NCI-H1105 (cell line): ENCODE results near the gene SLC25A29.
A peak's percentile ranks its signal among the peaks of the same experiment; 100 is the strongest.

Experiments
- DNase-seq: peaks from one replicate; lab custom pipeline; 2025; lab: John Stamatoyannopoulos, UW

SLC25A29 gene

DNA sequence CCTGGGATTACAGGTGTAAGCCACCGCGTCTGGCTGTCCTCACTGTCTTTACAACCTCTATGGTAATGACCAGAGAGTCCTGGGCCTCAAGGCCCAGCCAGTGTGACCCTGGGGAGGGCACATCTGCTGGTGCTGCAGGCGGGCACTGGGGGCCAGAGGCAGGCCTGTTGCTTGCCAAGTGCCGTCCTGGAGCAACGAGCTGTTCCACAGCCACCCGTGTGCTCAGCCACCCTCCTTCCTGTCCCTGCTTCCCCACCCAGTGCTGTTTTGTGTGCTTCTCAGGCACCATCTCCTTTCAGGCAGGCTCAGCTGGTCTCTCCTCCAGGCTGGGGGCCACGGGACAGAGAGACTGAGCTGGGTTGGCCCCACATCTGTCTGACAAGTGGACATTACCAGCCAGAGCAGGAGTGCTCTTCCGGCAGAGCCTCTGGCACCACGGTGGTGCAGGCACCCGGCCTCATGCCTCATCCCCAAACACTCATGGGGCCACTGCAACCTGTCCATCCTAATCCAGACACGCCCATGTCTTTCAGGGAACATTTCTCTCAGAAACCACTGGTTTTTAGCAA lies 25.9 kb upstream of the SLC25A29 start:
- DNase-seq: no peak

DNA sequence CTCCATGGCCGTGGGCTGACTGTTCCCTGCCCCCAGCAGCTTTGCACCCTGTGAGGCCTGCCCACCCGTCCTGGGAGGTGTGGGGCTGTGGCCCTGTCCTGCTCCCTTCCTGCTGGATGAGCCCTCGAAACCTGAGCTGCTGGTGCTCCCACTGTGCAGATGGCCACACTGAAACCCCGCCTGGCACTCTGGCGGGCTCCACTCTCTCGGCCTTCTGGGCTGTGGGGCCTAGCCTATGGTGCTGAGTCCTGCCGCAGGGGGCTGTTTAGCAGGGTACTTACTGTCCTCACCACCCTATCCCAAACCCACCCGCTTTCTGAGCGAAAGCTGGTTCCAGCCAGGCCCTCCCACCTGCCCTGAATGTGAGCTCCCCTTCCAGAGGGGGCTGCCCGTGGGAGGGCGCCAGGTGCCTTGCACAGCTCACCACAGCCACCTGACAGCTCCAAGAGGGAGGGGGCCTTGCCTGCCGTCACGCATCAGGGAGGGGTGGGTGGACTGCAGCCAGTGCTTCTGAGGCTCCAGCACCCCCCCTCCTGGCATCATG lies 24.2 kb upstream of the SLC25A29 start:
- no peak for DNase-seq

DNA sequence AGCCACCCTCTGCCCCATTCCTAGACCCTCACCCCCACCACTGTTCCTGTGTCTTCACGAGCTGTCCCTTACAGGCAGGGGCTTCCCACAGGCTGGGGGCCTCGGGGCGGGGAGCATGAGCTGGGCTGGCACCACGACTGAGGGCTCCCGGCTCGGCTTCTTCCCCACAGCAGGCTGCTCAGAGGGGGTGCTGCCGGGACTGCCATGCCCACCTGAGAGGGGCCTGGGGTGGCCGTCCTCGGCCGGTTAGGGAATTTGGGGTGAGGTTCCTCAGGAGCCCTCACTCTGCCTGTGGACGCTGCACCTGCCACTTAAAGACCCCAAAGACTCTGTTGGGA lies 23.7 kb upstream of the SLC25A29 start:
- no peak for DNase-seq

DNA sequence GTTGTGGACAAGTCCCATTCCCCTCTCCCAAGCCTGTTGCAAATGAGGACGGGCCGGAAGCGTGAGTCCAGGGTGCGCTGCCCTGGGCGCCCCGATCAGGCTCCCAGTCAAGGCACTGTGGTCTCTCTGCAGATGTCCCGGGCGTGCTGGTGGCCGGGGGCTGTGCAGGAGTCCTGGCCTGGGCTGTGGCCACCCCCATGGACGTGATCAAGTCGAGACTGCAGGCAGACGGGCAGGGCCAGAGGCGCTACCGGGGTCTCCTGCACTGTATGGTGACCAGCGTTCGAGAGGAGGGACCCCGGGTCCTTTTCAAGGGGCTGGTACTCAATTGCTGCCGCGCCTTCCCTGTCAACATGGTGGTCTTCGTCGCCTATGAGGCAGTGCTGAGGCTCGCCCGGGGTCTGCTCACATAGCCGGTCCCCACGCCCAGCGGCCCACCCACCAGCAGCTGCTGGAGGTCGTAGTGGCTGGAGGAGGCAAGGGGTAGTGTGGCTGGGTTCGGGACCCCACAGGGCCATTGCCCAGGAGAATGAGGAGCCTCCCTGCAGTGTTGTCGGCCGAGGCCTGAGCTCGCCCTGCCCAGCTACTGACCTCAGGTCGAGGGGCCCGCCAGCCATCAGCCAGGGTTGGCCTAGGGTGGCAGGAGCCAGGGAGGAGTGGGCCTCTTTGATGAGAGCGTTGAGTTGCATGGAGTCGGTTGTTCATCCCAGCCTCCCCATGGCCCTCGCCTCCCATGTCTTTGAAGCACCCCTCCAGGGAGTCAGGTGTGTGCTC lies 23.2 kb upstream of the SLC25A29 start:
- DNase-seq: no peak

DNA sequence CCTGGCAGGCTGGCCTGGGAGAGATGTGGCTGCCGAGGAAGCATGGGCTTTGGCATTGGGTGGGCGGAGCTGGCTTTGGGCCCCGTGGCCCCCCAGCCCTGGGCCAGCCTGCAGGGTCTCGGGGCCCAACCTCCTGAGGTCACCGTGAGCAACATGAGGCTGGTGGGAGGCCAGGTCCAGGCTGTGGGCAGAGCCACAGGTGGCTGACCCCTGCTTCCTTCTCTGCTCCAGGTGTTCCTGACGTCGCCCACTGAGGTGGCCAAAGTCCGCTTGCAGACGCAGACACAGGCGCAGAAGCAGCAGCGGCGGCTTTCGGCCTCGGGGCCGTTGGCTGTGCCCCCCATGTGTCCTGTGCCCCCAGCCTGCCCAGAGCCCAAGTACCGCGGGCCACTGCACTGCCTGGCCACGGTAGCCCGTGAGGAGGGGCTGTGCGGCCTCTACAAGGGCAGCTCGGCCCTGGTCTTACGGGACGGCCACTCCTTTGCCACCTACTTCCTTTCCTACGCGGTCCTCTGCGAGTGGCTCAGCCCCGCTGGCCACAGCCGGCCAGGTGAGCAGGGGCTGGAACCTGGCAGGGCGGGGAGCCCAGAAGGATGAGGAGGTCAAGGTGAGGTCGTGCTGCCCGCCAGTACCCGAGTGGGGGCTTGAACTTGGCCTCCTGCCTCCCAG lies 22.4 kb upstream of the SLC25A29 start:
- no peak for DNase-seq

DNA sequence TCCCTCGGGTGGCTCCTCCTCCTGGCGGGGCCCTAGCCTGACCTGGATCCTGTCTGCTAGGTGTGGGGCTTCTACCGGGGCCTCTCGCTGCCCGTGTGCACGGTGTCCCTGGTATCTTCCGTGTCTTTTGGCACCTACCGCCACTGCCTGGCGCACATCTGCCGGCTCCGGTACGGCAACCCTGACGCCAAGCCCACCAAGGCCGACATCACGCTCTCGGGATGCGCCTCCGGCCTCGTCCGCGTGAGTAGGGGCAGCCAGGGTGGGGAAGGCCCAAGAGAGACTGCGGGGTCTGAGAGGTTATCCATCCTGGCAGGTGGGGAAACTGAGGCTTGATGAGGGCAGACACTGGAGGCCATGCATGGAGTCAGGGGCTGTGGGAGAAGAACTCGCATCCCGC lies 20.9 kb upstream of the SLC25A29 start:
- no peak for DNase-seq

DNA sequence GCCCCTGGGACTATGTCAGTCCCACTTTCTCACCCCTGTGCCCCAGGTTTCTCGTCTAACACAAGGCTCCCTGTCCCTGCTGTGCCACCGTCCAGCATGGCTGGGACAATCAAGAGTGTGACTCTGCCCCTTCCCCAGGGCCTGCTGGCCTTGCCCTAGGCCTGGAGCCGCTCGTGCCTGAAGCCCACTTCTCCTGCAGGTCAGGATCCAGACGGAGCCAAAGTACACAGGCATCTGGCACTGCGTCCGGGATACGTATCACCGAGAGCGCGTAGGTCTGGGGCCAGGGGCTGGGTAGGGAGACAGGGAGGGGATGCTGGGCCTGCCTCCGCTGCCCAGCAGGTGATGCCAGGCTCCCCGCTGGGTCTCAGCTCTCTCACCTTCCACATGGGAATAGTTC lies 19.7 kb upstream of the SLC25A29 start:
- no peak for DNase-seq

DNA sequence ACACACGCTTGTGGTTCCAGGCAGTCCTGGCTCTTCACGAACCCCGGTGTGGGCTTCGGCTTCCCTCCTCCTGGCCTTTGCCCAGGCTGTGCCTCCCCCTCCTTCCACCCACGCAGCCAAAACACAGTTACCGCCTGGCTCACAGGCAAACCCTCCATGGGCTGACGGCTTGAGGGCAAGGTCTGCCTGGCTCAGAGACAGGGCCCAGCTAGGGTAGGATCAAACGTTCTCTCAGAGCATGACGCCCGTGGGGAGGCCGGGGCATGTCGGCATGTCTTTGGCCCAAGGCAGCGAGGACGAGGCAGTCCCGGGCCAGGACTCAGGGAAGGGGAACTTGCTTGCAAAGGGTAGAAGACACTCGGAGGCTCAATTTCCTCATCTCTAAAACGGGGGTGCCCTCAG lies 19.0 kb upstream of the SLC25A29 start:
- no peak for DNase-seq

DNA sequence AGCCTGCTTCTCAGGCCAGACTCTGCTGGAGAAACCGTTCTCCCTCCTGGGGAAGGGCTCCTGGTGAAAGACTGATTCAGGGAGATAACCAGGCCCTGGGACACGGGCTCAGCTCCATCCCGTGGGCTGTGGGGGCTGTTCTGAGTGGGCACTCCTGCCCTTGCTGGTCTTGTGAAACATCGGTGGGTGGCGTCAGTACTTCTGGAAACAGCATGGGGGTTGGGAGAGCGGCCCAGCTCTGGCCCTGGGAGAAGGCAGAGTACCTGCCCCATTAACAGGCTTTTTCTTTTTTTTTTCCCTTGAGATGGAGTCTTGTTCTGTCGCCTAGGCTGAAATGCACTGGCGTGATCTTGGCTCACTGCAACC lies 17.7 kb upstream of the SLC25A29 start:
- no peak for DNase-seq

DNA sequence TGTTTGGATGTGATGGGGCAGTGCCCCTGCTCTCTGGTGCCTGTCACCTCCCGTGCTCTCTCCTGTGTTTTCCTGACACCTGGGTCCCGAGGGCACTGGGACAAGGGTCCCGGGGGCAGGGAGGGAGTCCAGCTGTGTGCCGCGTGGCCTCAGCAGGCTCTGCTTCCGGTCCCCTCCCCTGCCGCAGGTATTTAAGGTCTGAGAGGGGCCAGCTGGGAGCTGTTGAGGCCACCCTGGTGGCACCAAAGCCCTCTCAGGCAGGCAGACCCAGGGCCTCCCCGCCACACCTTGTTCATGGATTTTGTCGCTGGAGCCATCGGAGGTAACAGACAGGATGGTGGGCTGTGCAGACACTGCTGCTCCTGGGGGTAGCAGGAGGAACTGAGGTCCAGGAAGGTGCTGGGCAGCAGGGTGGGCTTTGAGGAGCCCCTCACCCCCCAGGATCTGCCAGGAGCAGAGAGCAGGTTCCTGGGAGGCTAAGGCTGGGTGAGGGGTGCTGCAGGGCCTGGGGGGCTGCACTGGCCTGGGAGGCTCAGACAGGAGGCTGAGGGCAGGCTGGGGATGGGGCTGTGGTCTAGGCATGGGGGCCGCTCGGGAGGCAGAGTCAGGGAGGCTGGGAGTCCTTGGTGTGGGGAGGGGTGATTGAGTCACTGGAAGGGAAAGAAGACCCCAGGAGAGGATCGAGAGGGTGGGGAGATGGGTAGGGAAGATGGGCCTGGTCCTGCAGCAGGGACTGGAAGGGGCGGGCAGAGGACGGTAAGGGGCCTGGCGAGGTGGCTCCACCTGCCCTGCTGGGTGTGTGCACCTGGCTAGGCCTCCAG lies 17.1 kb upstream of the SLC25A29 start, which contains the start of gene SLC25A47:
Gene SLC25A47, plus strand, starts transcription at position 219 of the 821 bp plus-strand sequence. Its CDS starts 76 bp downstream, at position 295.
- DNase-seq: no peak

DNA sequence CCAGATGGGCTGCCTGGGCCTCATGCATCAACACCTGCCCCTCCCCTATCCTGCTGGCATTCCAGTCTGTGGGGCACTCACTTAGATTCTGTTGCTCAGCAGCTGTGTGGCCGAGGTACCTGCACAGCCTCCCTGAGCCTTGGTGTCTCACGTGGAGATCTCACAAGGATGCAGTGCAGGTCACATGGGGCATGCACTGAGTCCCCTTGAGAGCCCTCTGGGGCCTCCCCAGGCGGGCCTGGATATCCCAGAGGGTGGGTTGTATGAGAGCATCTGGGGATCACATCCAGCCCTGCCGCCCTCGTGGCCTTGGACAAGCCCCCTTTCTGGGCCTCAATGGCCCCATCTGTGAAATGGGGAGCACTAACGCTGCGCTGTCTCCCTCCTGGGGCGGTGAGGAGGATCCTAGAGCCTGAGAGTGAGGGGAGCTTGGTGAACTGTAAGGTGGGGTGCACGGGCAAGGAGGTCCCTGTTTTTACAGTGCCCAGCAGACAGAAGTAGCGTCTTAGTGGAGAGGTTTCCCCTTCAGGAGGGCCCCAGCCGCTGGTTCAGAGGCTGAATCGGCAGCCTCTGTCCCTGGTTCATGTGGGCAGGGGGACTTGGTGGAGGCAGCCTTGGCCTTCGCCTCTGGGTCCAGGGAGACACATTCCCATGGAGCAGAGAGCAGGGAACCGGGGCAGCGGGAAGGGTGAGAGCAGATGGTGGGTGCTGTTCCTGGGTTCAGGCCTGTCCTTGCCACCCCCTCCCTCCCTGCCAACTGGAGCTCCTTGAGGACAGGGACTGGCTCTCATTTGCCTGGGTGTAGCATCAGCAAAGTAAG lies 16.1 kb upstream of the SLC25A29 start:
- DNase-seq: no peak

DNA sequence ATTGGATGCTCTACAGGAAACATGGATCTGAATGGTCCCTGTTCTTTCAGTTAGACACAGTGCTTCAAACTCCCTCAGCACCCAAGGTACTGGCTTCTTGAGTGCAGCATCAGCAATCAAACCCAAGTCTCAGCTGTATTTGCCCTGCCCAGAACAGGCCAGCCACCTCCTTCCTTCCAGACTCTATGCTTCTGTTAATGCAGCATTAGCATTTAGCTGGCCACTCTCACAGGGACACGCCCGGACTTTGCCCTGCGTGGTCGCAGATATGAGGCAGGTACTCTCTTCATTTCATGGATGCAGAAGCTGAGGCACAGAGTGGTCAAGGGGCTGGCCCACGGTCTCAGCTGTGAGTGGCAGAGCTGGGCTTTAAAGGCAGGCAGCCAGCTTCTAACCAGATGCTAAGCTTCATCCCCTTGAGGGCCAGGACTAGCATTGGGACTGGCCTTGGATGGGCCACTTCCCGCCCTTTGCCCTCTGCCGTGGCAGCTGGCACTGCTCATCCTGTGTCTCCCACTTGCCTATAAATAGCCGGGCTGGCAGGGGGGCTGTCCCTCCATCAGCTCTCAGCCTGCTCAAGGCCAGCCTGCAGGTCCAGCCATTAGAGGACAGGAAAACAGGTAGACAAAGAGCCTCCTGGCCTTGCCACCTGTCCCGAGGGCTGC lies 15.4 kb upstream of the SLC25A29 start:
- no peak for DNase-seq

DNA sequence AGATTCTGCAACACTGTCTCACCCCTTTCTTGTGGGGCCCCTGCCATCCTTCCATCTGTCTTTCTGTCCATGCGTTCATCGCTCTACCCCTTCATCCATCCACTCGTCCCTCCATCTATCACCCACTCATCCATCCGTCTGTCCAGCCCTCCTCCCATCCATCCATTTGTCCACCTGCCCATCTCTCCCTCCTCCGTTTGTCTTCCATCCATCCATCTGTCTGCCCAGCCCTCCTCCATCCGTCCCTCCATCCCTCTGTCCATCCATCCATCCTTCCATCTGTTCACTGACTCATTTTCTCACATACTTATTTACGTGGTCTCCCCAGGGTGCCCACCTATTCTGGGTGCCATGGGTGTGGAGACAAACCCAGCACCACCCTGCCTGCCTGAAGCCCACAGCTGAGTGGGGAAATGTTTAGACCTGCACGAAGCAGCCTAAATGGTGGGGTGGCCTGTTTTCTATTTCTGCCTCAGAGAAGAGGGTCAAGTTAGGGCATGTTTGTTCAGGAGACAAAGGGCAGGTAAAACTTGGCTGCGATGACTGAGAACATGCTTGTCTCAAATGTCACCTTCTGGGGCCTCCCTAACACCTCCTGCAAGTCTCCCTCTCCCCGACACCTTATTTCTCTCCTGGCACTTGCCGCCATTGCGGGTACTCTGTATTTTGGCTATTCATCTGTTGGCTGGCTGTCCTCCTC lies 14.1 kb upstream of the SLC25A29 start:
- DNase-seq: no peak

DNA sequence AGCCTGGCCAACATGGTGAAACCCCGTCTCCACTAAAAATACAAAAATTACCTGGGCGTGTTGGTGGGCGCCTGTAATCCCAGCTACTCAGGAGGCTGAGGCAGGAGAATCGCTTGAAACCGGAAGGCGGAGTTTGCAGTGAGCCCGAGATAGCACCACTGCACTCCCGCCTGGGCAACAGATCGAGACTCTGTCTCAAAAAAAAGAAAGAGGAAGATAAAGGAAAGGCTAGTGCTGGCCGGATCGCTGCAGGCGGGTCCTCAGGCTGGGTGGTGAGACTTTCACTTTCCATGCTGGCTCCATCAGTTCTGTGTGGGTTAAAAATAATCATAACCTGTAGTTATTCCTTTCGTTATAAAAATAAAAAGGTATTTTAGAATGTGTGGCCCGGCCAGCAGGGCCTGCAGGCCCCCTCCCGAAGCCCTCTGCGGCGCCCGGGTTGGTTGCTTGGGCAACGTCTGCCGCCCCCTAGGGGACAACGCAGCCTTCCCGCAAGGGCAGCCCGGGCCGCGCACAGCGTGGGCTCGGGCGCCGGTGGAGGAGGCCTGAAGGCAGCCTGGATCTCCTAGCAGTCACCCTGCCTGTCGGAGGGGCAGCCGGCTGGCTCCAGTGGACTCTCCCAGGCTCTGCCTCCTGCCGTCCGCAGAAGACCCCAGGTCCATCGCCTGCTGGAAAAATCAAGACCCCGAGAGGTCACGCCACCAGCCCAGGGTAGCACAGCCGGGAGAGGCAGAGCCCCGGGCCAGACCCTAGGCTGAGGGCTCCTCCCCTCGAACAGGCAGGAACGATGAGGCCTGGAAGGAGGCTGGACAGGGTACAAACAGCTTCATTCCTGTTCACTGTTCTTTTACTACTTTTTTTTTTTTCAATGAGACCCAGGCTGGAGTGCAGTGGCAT lies 11.9 kb upstream of the SLC25A29 start:
- DNase-seq: no peak

DNA sequence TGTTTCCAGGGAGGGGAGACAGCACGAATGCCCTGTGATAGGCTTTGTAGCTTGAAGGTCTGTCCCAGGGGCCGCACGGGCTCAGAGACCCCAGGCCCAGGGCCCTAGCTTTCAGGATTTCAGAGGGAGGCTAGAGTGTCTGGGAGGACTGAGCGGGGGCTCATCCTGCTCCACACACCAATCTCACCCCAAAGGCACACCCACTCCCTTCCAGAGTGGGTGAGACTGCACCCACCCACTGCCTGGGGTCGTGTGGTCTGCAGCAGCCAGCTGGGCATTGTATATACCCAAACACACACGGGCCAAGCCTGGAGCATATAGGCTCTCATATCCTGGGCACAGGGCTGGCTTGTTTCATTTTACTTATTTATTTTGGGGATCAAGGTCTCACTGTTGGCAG lies 11.1 kb upstream of the SLC25A29 start:
- DNase-seq: no peak

DNA sequence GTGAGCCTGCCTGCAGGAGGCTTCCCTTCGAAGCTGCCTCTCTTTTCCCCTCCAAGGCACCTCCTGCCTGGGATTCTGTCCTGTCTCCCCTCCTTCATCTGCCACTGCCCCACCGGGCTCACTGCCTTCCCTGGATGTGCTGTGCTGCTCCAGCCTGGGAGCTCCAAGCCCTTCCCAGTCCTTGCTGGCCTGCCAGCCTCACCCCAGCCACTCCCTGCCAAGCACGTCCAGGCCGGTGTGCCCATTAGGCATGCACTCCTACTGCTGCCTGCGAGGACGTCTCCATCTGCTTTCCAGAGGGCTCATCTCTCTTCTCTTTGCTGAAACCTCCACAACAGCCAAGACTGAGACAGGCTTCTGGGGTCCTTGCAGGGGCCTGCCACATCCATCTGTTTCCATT lies 8.5 kb upstream of the SLC25A29 start:
- DNase-seq: no peak

DNA sequence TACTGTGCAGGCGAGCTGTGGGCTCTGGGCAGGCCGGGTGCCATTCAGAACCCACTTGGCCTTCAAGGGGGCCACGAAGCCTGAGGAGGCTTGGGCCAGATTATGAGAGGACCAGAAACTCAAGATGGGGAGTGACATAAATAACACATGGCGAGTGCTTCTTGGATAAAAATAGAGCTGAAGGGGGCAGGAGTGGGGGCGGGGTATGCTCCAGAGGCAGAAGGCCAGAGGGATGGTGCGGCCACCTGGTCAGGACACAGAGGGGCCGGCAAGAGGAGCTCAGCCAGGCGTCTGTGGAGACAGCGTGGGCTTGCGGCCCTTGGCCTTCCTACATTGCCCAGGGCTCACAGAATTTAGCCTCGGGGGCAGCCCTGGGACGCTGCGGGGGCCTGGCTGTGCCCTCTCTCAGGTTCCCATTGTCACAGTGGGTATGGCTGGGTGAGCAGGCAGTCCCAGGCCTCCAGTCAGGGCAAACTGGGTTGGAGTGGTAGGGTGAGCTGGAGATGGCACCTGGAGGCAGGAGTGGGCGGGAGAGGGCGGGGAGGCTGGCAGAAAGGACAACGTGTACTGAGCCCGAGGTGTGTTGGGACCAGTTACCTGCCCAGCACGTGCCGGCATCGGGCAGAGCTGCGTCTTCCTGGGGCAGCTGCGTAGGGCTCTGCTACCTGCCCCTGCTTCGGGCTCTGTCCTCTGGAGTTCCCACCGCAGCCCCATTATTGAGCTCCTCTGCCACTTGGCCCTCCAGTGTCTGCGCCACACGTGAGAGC lies 7.4 kb upstream of the SLC25A29 start:
- no peak for DNase-seq

DNA sequence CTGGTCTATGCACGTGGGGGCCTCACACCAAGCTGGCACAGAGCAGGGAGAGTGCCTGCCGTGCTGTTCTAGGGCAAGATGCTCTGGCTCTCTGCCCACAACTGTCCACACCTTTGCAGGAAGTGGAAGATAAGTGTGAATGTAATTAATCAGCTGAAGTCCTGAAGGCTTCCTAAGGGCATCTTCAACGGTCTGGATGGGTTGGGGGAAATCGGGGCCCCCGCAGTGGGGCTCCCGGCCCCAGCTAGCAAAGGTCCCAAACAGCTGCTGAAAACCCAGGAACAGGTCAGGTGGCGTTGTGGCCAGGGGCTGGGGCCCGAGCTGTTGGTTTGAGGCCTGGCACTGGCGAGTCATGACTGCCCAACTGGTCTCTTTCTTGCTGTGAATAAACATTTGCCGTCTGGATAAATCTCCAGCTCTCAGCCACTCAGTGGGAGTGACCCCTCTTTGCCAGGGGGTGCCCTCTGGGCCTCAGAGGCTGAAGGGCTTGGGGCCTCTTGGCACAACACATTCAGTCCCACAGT lies 6.7 kb upstream of the SLC25A29 start:
- DNase-seq: peak; percentile 8
